ENCODE results near the gene MRGPRG.
"Not testable (repeated sequence)": the region's sequence is repeated elsewhere in the genome, so short reads cannot be mapped to it uniquely, and the experiment has no call there.

The MRGPRG gene

GRCh38 chr11:3170756-3171650 lies 47.6 kb downstream of the MRGPRG start:
- DNase-seq: no peak

DNA sequence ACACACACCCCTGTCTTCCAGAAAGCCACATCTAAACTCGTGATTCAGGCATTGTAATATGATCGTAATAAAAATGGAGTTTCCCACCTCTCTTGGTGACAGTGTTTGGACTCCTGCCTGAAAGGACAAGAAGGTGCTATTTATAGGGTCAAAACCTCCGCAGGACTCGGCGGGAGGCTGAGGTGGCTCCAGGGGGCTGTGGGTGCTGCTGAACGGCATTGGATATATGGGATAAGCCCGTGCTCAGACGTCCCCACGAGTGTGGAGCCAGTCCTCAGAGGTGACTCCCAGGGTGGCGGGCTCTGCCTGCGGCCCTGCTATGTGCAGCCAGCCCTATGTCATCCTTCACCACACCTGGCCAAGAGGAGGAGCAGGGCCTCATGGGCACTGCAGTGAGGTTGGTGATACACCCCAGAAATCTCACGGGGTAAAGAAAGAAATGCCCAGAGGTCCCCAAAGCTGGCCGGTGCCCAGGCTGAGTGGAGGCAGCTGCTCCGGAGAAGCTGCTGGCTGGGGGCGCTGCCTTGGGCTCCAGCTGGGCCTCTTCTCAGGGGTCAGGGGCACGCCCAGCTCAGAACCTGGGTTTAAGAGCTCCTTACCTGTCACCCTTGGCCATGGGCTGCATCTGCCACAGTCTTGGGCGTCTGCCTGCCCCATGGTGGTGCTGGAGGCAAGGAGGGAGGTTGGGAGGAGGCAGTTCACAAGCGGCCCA lies 48.4 kb downstream of the MRGPRG start:
- no peak for DNase-seq

- no peak for DNase-seq
These were observed 49.2 kb downstream of the MRGPRG start for GRCh38 chr11:3169255-3170043.

DNA sequence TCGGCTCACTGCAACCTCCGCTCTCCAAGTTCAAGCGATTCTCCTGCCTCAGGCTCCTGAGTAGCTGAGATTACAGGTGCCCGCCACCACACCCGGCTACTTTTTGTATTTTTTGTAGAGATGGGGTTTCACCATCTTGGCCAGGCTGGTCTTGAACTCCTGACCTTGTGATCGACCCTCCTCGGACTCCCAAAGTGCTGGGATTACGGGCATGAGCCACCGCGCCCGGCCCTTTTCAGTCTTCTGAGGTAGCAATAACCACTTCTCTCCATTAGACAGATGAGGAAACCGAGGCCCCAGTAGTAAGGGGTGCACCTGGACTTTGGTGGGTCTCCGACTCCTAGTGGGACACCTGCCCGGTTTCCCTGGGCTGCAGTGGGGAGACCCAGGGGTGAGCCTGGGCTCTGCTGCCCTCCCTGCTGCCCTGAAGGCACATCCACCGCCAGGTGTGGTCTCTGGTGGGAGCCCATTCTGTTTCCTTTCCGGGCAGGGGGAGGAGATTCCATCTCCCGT lies 49.8 kb downstream of the MRGPRG start:
- not testable (repeated sequence) for DNase-seq
